H9 (cell line): ENCODE results near the gene WIPF2. TPM values are rescaled to one million over a fixed set of nuclear protein-coding genes. Genes with fewer than 3 reads are reported as not detected.

Experiments
- DNase-seq: peaks from one replicate; pipeline ENCODE4 v3.0.0-alpha.2; 2017
- H2AFZ ChIP-seq: one replicate; pipeline ENCODE4 v1.6.1; 2013; ENCODE audit warnings: mild to moderate bottlenecking, low read length, control low read depth, moderate library complexity
- H2AK5ac ChIP-seq: 2 replicates; pipeline ENCODE4 v1.6.1; 2013; ENCODE audit warnings: low read length, control low read depth, mixed read lengths; ENCODE audit not compliant: insufficient read length
- H2BK120ac ChIP-seq: one replicate; pipeline ENCODE4 v1.6.1; 2013; ENCODE audit warnings: low read depth, mild to moderate bottlenecking, low read length, control low read depth, inconsistent platforms; ENCODE audit not compliant: poor library complexity, severe bottlenecking
- H2BK12ac ChIP-seq: 2 replicates; pipeline ENCODE4 v1.6.1; 2013; ENCODE audit warnings: low read length, control low read depth, mixed read lengths, low read depth; ENCODE audit not compliant: insufficient read length
- H2BK15ac ChIP-seq: 2 replicates; pipeline ENCODE4 v1.6.1; 2013; ENCODE audit warnings: low read depth, low read length, control low read depth
- H2BK20ac ChIP-seq: one replicate; pipeline ENCODE4 v1.6.1; 2013; ENCODE audit warnings: low read depth, mild to moderate bottlenecking, low read length, control low read depth, inconsistent platforms; ENCODE audit not compliant: poor library complexity, severe bottlenecking
- H2BK5ac ChIP-seq: 2 replicates; pipeline ENCODE4 v1.6.1; 2013; ENCODE audit warnings: low read length, control low read depth, mixed read lengths; ENCODE audit not compliant: insufficient read length
- H3K14ac ChIP-seq: 2 replicates; pipeline ENCODE4 v1.6.1; 2013; ENCODE audit warnings: low read length, control low read depth; ENCODE audit not compliant: insufficient read depth
- H3K18ac ChIP-seq: 2 replicates; pipeline ENCODE4 v1.6.1; 2013; ENCODE audit warnings: low read depth, mild to moderate bottlenecking, mixed read lengths, low read length, control low read depth; ENCODE audit not compliant: insufficient read length
- H3K23ac ChIP-seq: 2 replicates; pipeline ENCODE4 v1.6.1; 2013; ENCODE audit warnings: low read length, control low read depth, mixed read lengths, low read depth; ENCODE audit not compliant: insufficient read length
- H3K23me2 ChIP-seq: 2 replicates; pipeline ENCODE4 v1.6.1; 2013; ENCODE audit warnings: low read depth, mild to moderate bottlenecking, mixed read lengths, low read length, control low read depth; ENCODE audit not compliant: insufficient read length, poor library complexity, severe bottlenecking
- H3K27ac ChIP-seq: 2 replicates; pipeline ENCODE4 v1.5.1; 2013; ENCODE audit warnings: low read length, control low read depth, mixed read lengths, low read depth; ENCODE audit not compliant: insufficient read length
- H3K27me3 ChIP-seq: 2 replicates; pipeline ENCODE4 v1.6.1; 2013; ENCODE audit warnings: low read length, control low read depth, inconsistent platforms; ENCODE audit not compliant: insufficient read depth
- H3K4ac ChIP-seq: 2 replicates; pipeline ENCODE4 v1.6.1; 2013; ENCODE audit warnings: low read depth, mild to moderate bottlenecking, control low read depth, inconsistent platforms, low read length, moderate library complexity
- H3K4me1 ChIP-seq: 2 replicates; pipeline ENCODE4 v1.6.1; 2013; ENCODE audit warnings: low read length, control low read depth, inconsistent platforms; ENCODE audit not compliant: insufficient read depth
- H3K4me2 ChIP-seq: 2 replicates; pipeline ENCODE4 v1.6.1; 2013; ENCODE audit warnings: low read length, control low read depth, mixed read lengths; ENCODE audit not compliant: insufficient read length, insufficient read depth
- H3K56ac ChIP-seq: 2 replicates; pipeline ENCODE4 v1.6.1; 2013; ENCODE audit warnings: low read depth, mild to moderate bottlenecking, mixed read lengths, low read length, control low read depth; ENCODE audit not compliant: insufficient read length
- H3K79me1 ChIP-seq: 2 replicates; pipeline ENCODE4 v1.6.1; 2013; ENCODE audit warnings: low read depth, mild to moderate bottlenecking, moderate library complexity, low read length, control low read depth, inconsistent platforms; ENCODE audit not compliant: insufficient read depth, poor library complexity, severe bottlenecking
- H3K79me2 ChIP-seq: 2 replicates; pipeline ENCODE4 v1.6.1; 2013; ENCODE audit warnings: low read length, control low read depth, inconsistent platforms; ENCODE audit not compliant: insufficient read depth
- H3K9ac ChIP-seq: 2 replicates; pipeline ENCODE4 v1.6.1; 2013; ENCODE audit warnings: low read length, control low read depth, mixed read lengths; ENCODE audit not compliant: insufficient read length; ENCODE audit errors: extremely low read depth
- H3K9me3 ChIP-seq: one replicate; pipeline ENCODE4 v1.6.1; 2013; ENCODE audit warnings: low read depth, low read length, inconsistent platforms; ENCODE audit not compliant: control insufficient read depth
- H3T11ph ChIP-seq: one replicate; pipeline ENCODE4 v1.6.1; 2013; ENCODE audit warnings: mild to moderate bottlenecking, low read length, control low read depth, inconsistent platforms
- H4K20me1 ChIP-seq: one replicate; pipeline ENCODE4 v1.6.1; 2013; ENCODE audit not compliant: control insufficient read depth, insufficient read length, insufficient read depth
- H4K5ac ChIP-seq: 2 replicates; pipeline ENCODE4 v1.6.1; 2013; ENCODE audit warnings: low read depth, mild to moderate bottlenecking, mixed read lengths, low read length, control low read depth; ENCODE audit not compliant: insufficient read length
- H4K8ac ChIP-seq: replicated peaks from 2 replicates; pipeline ENCODE4 v1.6.1; 2013; ENCODE audit warnings: low read length, control low read depth, mixed read lengths, low read depth; ENCODE audit not compliant: insufficient read length
- H4K91ac ChIP-seq: 2 replicates; pipeline ENCODE4 v1.6.1; 2013; ENCODE audit warnings: low read depth, mild to moderate bottlenecking, moderate library complexity, mixed read lengths, low read length, control low read depth; ENCODE audit not compliant: insufficient read length
- H3K27ac Mint-ChIP-seq, 3 experiments: 2 replicates in 2 of 3; 3 replicates in 1 of 3; pipeline ENCODE4 v1.8.0; 2020 to 2021; ENCODE audit warnings: mixed read lengths in 3 of 3, mild to moderate bottlenecking in 1 of 3, moderate library complexity in 1 of 3
- H3K27me3 Mint-ChIP-seq: 2 replicates; pipeline ENCODE4 v1.8.0; 2021; ENCODE audit warnings: low read depth, mild to moderate bottlenecking, moderate library complexity, mixed read lengths
- H3K36me3 Mint-ChIP-seq, 3 experiments: 2 replicates in 2 of 3; 3 replicates in 1 of 3; pipeline ENCODE4 v1.8.0; 2020 to 2021; ENCODE audit warnings: low read depth in 3 of 3, mixed read lengths in 3 of 3; ENCODE audit not compliant: insufficient read depth in 1 of 3
- H3K4me1 Mint-ChIP-seq, 2 experiments: 2 replicates each; pipeline ENCODE4 v1.8.0; 2020; ENCODE audit warnings: mixed read lengths in 2 of 2
- H3K4me3 Mint-ChIP-seq, 2 experiments: 2 replicates in 1 of 2; 3 replicates in 1 of 2; pipeline ENCODE4 v1.8.0; 2020 to 2021; ENCODE audit warnings: mild to moderate bottlenecking in 2 of 2, mixed read lengths in 2 of 2, moderate library complexity in 1 of 2
- H3K9me3 Mint-ChIP-seq, 2 experiments: 2 replicates in 1 of 2; 3 replicates in 1 of 2; pipeline ENCODE4 v1.8.0; 2020; ENCODE audit warnings: mild to moderate bottlenecking in 2 of 2, mixed read lengths in 2 of 2, moderate library complexity in 1 of 2
- WGBS: extraction: QIAGEN DNeasy Blood & Tissue Kit; methylation state at CpG from one replicate; pipeline ENCODE4 v1.1.7; 2013; ENCODE audit warnings: missing lambda C conversion rate, low lambda C conversion rate, mixed read lengths; ENCODE audit not compliant: insufficient read length; ENCODE audit errors: extremely low coverage; 5-methylcytosine and 5-hydroxymethylcytosine counted together
- total RNA-seq: library from RNA; stranded (reverse); gene quantifications from 2 replicates; pipeline ENCODE4 v1.2.1, GENCODE V29; 2021
- TF ChIP-seq, protein P1 (sequence below): fragments of 200-600 bp; sonication (generic); conservative IDR thresholded peaks from 3 replicates; pipeline ENCODE4 v1.8.0; 2021; ENCODE audit warnings: antibody characterized with exemption, mild to moderate bottlenecking

Gene WIPF2
- total RNA-seq, 1 experiment from 2014 or later = 24.2 TPM

DNA sequence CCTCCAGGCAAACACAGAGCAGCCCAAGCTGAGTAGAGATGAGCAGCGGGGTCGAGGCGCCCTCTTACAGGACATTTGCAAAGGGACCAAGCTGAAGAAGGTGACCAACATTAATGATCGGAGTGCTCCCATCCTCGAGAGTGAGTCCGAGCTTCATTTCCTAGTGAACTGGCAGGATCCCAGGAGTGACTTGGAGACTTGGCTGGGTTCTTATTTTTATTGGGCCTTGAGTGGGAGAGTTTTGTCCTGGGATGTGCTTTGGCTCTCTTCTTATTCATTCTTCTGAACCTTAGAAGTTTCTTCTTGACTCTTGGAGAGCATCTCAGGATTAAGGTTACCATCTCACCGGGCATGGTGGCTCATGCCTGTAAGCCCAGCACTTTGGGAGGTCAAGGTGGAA, 41.4 kb downstream of the WIPF2 start:
- Histone ChIP-seq H2BK15ac (no peak overlapping the region), H3K9me3 (no peaks in the 10 kb centered on the region), H3K4me1 (no peaks in the 10 kb centered on the region), H3K9ac (no peak overlapping the region), H3K56ac (no peak overlapping the region), H3K79me1 (no peaks in the 10 kb centered on the region), H3K27ac (no peak overlapping the region), H4K8ac (no peak overlapping the region), H4K5ac (no peak overlapping the region), H2BK5ac (no peak overlapping the region), H3T11ph (no peak overlapping the region), H2BK20ac (no peak overlapping the region), H3K14ac (no peak overlapping the region), H3K23ac (no peak overlapping the region), H3K4ac (no peak overlapping the region), H2BK120ac (no peak overlapping the region), H2BK12ac (no peak overlapping the region), H2AFZ (no peak overlapping the region), H3K4me2 (no peak overlapping the region), H3K18ac (no peak overlapping the region), H4K91ac (no peak overlapping the region), H3K23me2 (no peaks in the 10 kb centered on the region), H3K27me3 (no peaks in the 10 kb centered on the region), H3K79me2 (no peaks in the 10 kb centered on the region), H4K20me1 (no peaks in the 10 kb centered on the region), H2AK5ac (no peak overlapping the region)
- H3K9me3 Mint-ChIP-seq = no peaks in the 10 kb centered on the region
- TF ChIP-seq, protein P1, sequence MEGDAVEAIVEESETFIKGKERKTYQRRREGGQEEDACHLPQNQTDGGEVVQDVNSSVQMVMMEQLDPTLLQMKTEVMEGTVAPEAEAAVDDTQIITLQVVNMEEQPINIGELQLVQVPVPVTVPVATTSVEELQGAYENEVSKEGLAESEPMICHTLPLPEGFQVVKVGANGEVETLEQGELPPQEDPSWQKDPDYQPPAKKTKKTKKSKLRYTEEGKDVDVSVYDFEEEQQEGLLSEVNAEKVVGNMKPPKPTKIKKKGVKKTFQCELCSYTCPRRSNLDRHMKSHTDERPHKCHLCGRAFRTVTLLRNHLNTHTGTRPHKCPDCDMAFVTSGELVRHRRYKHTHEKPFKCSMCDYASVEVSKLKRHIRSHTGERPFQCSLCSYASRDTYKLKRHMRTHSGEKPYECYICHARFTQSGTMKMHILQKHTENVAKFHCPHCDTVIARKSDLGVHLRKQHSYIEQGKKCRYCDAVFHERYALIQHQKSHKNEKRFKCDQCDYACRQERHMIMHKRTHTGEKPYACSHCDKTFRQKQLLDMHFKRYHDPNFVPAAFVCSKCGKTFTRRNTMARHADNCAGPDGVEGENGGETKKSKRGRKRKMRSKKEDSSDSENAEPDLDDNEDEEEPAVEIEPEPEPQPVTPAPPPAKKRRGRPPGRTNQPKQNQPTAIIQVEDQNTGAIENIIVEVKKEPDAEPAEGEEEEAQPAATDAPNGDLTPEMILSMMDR = no peak
- DNase-seq = no peak
- no CpG with 5 or more reads among the region's 7 CpGs for WGBS
- no peak overlapping the region for H3K27ac Mint-ChIP-seq
- H3K36me3 Mint-ChIP-seq = peaks cover 29 to 52% (median 51%) of the 10 kb centered on the region in 3 experiments; a peak in 6 of 7 replicates
- no peak overlapping the region for H3K4me3 Mint-ChIP-seq
- H3K27me3 Mint-ChIP-seq = no peaks in the 10 kb centered on the region
- H3K4me1 Mint-ChIP-seq = peaks cover 0 to 7% of the 10 kb centered on the region in 2 experiments; a peak in 2 of 4 replicates
